HepG2 (cell line): ENCODE data around the gene EPHB4. TPM values are rescaled to one million over a fixed set of nuclear protein-coding genes. Genes with fewer than 3 reads are reported as not detected.

Experiments
- CREM ChIP-seq, 2 experiments: sonication (generic) in 1 of 2; formaldehyde crosslinking in 1 of 2; IDR thresholded peaks; 2 replicates each; pipeline versions ENCODE4 v1.4.0 to v1.6.1; 2016 to 2020; ENCODE audit warnings: antibody characterized with exemption in 1 of 2, mild to moderate bottlenecking in 1 of 2, missing genetic modification reagents in 1 of 2
- ETV6 ChIP-seq: sonication (generic); formaldehyde crosslinking; conservative IDR thresholded peaks from 2 replicates; pipeline ENCODE4 v1.4.0; 2020; ENCODE audit warnings: missing genetic modification reagents
- FOXP4 ChIP-seq: sonication (generic); formaldehyde crosslinking; IDR thresholded peaks from 2 replicates; pipeline ENCODE4 v1.4.0; 2020; ENCODE audit warnings: missing genetic modification reagents
- HDAC2 ChIP-seq: sonication (generic); formaldehyde crosslinking; IDR thresholded peaks from 2 replicates; pipeline ENCODE4 v1.4.0; 2020; ENCODE audit warnings: missing genetic modification reagents
- HES4 ChIP-seq: sonication (generic); formaldehyde crosslinking; IDR thresholded peaks from 2 replicates; pipeline ENCODE4 v1.9.0; 2021; ENCODE audit warnings: mild to moderate bottlenecking, missing genetic modification reagents, borderline replicate concordance
- HNF1A ChIP-seq, 2 experiments: sonication (generic) in 1 of 2; formaldehyde crosslinking in 1 of 2; IDR thresholded peaks; 2 replicates each; pipeline versions ENCODE4 v1.4.0 to v1.6.1; 2016 to 2020; ENCODE audit warnings: borderline replicate concordance in 1 of 2, low read depth in 1 of 2, mild to moderate bottlenecking in 1 of 2, missing genetic modification reagents in 1 of 2
- KLF16 ChIP-seq, 2 experiments: sonication (generic) in 1 of 2; formaldehyde crosslinking in 1 of 2; IDR thresholded peaks; 2 replicates each; pipeline versions ENCODE4 v1.6.1 to v1.8.0; 2016 to 2023; ENCODE audit warnings: missing genetic modification reagents in 2 of 2, missing compliant biosample characterization in 1 of 2
- PAXIP1 ChIP-seq: sonication (generic); formaldehyde crosslinking; conservative IDR thresholded peaks from 2 replicates; pipeline ENCODE4 v1.4.0; 2020; ENCODE audit warnings: mild to moderate bottlenecking, missing genetic modification reagents, moderate library complexity
- POLR2AphosphoS2 ChIP-seq: IDR thresholded peaks from 2 replicates; pipeline ENCODE4 v1.6.1; 2011; ENCODE audit warnings: low read depth, low read length, improper control_type of control experiment
- SKIL ChIP-seq: sonication (generic); formaldehyde crosslinking; IDR thresholded peaks from 2 replicates; pipeline ENCODE4 v1.8.0; 2022; ENCODE audit warnings: missing genetic modification reagents, mild to moderate bottlenecking, moderate library complexity, borderline replicate concordance
- YEATS2 ChIP-seq: sonication (generic); formaldehyde crosslinking; IDR thresholded peaks from 2 replicates; pipeline ENCODE4 v1.4.0; 2020; ENCODE audit warnings: missing genetic modification reagents, borderline replicate concordance
- ZNF205 ChIP-seq: IDR thresholded peaks from 2 replicates; pipeline ENCODE4 v1.6.1; 2018; ENCODE audit warnings: missing biosample characterization, missing genetic modification reagents
- ZNF24 ChIP-seq: fragments of 450-650 bp; IDR thresholded peaks from 2 replicates; pipeline ENCODE4 v1.6.1; 2017; ENCODE audit warnings: antibody characterized with exemption, mild to moderate bottlenecking
- ZNF292 ChIP-seq: sonication (generic); formaldehyde crosslinking; IDR thresholded peaks from 2 replicates; pipeline ENCODE4 v1.8.1; 2022; ENCODE audit warnings: mild to moderate bottlenecking, low read depth, missing genetic modification reagents, borderline replicate concordance
- ZSCAN25 ChIP-seq: sonication (generic); formaldehyde crosslinking; IDR thresholded peaks from 2 replicates; pipeline ENCODE4 v1.8.0; 2022; ENCODE audit warnings: mild to moderate bottlenecking, missing genetic modification reagents
- polyA plus RNA-seq, 8 experiments: library from polyadenylated mRNA; depleted of rRNA in 3 of 8; stranded (reverse) in 7 of 8; unstranded in 1 of 8; fragments of >200 nt; fragmentation: Illumina TruSeq in 4 of 8; extraction: Trizol in 4 of 8; gene quantifications; 2 replicates each; pipeline versions ENCODE4 v1.2.1 to v1.2.3, GENCODE V29; 2011 to 2016; ENCODE audit warnings: low read depth in 4 of 8, missing spikeins in 1 of 8, mixed read lengths in 1 of 8; ENCODE audit not compliant: insufficient read depth in 1 of 8
- total RNA-seq, 5 experiments: library from RNA; depleted of rRNA; stranded (reverse); fragments of >200 nt; fragmentation: Illumina TruSeq; extraction: Trizol; gene quantifications; 2 replicates each; pipeline ENCODE4 v1.2.3, GENCODE V29; 2016; ENCODE audit warnings: low read depth in 1 of 5

Gene EPHB4
- total and polyA plus RNA-seq, 2 of the 13 experiments (the other 11 are each of a cell fraction or from before 2014, with no cell fraction given) = 61.4 to 69.6 TPM

GRCh38 chr7:100801833-100802568, 25.3 kb downstream of the EPHB4 start (continued):
- TF ChIP-seq PAXIP1 (CRISPR knock-in tag) (peak; percentile 60), ZSCAN25 (CRISPR knock-in tag) (0 out of 2 replicates have a peak, but pooled peaks have one; percentile 36), YEATS2 (peak; percentile 20; the same call in 1 of the 2 replicates), ETV6 (CRISPR knock-in tag) (0 out of 2 replicates have a peak, but pooled peaks have one; percentile 37), POLR2AphosphoS2 (no peak), KLF16 (CRISPR knock-in tag; IDR thresholded peaks at IDR 0.05) (0 out of 4 replicates have a peak, but pooled peaks of 1 of the 2 experiments have one; percentile 21), FOXP4 (CRISPR knock-in tag) (peak; percentile 65), HDAC2 (CRISPR knock-in tag) (peak; percentile 58), ZNF205 (no peak), HNF1A (IDR thresholded peaks at IDR 0.05; ENCODE audit: low read depth) (no peak), HNF1A (CRISPR knock-in tag; IDR thresholded peaks at IDR 0.05; ENCODE audit: borderline replicate concordance) (0 out of 2 replicates have a peak, but pooled peaks have one; percentile 28), HES4 (CRISPR knock-in tag) (no peak), SKIL (CRISPR knock-in tag) (no peak), CREM (IDR thresholded peaks at IDR 0.05) (peak; percentile 28; the same call in 1 of the 2 replicates), CREM (CRISPR knock-in tag; IDR thresholded peaks at IDR 0.05) (no peak), ZNF24 (no peak), ZNF292 (CRISPR knock-in tag) (peak; percentile 83; the same call in 1 of the 2 replicates)
